HL-60 (cell line): ENCODE results near the gene KRT37.

Experiments used
- DNase-seq, 2 experiments: peaks; one replicate each; pipeline ENCODE4 v3.0.0-alpha.2; 2010 to 2020; ENCODE audit warnings: low read depth in 1 of 2, low spot score in 1 of 2
- H3K27ac ChIP-seq: fragments of 250-450 bp; sonication (Bioruptor Pico); replicated peaks from 2 replicates; pipeline ENCODE4 v1.5.1; 2020; ENCODE audit warnings: mild to moderate bottlenecking, moderate library complexity
- H3K27me3 ChIP-seq: fragments of 250-450 bp; sonication (Bioruptor Pico); 2 replicates; pipeline ENCODE4 v1.5.1; 2021; ENCODE audit warnings: mild to moderate bottlenecking, moderate library complexity; ENCODE audit not compliant: insufficient read depth, poor library complexity, severe bottlenecking
- H3K4me3 ChIP-seq: replicated peaks from 2 replicates; pipeline ENCODE4 v1.5.1; 2011; ENCODE audit warnings: mild to moderate bottlenecking, control low read depth, low read length; ENCODE audit not compliant: insufficient read depth
- GABPA ChIP-seq: IDR thresholded peaks from 2 replicates; pipeline ENCODE4 v1.6.1; 2012; ENCODE audit warnings: low read depth
- POLR2AphosphoS5 ChIP-seq: IDR thresholded peaks from 2 replicates; pipeline ENCODE4 v1.6.1; 2012; ENCODE audit warnings: low read depth
- SPI1 ChIP-seq: IDR thresholded peaks from 2 replicates; pipeline ENCODE4 v1.6.1; 2012; ENCODE audit warnings: low read depth, mild to moderate bottlenecking, borderline replicate concordance
- TF ChIP-seq, protein P1 (sequence below): IDR thresholded peaks from 2 replicates; pipeline ENCODE4 v1.6.1; 2012; ENCODE audit warnings: low read depth; ENCODE audit not compliant: insufficient replicate concordance
- TF ChIP-seq, protein P2 (sequence below): IDR thresholded peaks from one replicate; pipeline ENCODE4 v1.5.1; 2011; ENCODE audit warnings: low read length, control low read depth, inconsistent platforms; ENCODE audit not compliant: insufficient read depth

The KRT37 gene

DNA sequence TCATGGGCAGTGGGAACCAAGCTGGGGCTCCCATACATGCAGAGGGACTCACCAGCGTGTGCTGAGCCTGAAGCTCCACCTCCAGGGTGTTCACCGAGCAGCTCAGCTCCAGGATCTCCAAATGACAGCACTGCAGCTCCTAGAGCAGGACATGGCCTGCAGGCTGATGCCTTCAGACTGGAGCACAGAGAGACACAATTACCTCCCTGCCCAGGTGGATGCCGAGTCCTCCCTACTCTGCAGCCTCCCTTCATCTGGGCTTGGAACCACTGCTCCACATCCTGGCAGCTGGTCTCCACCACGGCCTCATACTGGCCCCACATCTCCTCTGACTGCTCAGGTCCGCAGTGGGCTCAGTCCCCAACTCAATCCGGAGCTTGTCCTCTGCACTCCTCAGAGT, 24.6 kb upstream of the KRT37 start:
- no peak for DNase-seq

DNA sequence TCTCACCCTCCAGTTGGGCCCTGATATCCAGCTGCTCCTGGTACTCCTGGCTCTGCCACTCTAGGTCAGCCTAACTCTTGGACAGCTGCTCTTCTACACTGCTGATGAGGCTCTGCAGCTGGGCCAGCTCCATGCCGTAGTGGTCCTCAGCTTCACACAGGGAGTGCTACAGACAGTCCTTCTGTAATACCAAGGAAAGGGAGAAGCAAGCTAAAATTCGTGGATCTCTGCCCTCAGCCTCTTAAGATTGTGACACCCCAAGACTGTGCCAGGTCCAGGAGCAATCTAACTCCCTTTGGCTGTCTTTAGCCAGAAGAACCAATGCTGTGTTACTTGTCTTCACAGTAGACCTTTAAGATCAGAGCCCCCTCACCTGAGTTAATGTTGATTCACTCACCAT, 24.1 kb upstream of the KRT37 start:
- TF ChIP-seq, protein P1, sequence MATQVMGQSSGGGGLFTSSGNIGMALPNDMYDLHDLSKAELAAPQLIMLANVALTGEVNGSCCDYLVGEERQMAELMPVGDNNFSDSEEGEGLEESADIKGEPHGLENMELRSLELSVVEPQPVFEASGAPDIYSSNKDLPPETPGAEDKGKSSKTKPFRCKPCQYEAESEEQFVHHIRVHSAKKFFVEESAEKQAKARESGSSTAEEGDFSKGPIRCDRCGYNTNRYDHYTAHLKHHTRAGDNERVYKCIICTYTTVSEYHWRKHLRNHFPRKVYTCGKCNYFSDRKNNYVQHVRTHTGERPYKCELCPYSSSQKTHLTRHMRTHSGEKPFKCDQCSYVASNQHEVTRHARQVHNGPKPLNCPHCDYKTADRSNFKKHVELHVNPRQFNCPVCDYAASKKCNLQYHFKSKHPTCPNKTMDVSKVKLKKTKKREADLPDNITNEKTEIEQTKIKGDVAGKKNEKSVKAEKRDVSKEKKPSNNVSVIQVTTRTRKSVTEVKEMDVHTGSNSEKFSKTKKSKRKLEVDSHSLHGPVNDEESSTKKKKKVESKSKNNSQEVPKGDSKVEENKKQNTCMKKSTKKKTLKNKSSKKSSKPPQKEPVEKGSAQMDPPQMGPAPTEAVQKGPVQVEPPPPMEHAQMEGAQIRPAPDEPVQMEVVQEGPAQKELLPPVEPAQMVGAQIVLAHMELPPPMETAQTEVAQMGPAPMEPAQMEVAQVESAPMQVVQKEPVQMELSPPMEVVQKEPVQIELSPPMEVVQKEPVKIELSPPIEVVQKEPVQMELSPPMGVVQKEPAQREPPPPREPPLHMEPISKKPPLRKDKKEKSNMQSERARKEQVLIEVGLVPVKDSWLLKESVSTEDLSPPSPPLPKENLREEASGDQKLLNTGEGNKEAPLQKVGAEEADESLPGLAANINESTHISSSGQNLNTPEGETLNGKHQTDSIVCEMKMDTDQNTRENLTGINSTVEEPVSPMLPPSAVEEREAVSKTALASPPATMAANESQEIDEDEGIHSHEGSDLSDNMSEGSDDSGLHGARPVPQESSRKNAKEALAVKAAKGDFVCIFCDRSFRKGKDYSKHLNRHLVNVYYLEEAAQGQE, result no peak
- TF ChIP-seq POLR2AphosphoS5, result no peak
- TF ChIP-seq, protein P2, sequence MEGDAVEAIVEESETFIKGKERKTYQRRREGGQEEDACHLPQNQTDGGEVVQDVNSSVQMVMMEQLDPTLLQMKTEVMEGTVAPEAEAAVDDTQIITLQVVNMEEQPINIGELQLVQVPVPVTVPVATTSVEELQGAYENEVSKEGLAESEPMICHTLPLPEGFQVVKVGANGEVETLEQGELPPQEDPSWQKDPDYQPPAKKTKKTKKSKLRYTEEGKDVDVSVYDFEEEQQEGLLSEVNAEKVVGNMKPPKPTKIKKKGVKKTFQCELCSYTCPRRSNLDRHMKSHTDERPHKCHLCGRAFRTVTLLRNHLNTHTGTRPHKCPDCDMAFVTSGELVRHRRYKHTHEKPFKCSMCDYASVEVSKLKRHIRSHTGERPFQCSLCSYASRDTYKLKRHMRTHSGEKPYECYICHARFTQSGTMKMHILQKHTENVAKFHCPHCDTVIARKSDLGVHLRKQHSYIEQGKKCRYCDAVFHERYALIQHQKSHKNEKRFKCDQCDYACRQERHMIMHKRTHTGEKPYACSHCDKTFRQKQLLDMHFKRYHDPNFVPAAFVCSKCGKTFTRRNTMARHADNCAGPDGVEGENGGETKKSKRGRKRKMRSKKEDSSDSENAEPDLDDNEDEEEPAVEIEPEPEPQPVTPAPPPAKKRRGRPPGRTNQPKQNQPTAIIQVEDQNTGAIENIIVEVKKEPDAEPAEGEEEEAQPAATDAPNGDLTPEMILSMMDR, result no peak
- TF ChIP-seq SPI1, result no peak
- no peak for TF ChIP-seq GABPA
- Histone ChIP-seq H3K4me3 (no peak overlapping the region), H3K27me3 (no peaks in the 10 kb centered on the region), H3K27ac (no peak overlapping the region)
- no peak for DNase-seq

More for the DNA sequence above, 24.6 kb upstream of the KRT37 start:
- TF ChIP-seq GABPA, result no peak
- TF ChIP-seq, protein P1, result no peak
- no peak for TF ChIP-seq POLR2AphosphoS5
- TF ChIP-seq, protein P2, result no peak
- TF ChIP-seq SPI1, result no peak
- H3K4me3 ChIP-seq, result no peak overlapping the region
- no peak overlapping the region for H3K27ac ChIP-seq
- no peaks in the 10 kb centered on the region for H3K27me3 ChIP-seq

DNA sequence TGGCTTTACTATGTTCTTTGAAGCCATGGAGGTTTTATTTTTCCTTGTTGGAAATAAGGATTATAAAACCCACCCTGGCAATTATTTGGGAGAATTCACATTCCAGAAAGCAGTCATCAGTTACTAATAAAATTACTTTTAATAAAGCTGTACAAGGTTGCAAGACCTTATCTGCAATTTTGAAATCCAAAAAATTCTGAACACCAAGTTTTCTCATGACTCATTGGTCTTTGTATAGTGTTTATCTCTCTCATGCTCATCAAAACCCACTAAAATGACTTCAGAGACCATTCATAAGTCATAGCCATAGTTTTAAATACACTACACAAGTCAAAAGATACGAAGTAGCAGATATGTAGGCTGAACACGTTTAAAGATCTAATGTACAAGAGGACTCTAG, 22.4 kb upstream of the KRT37 start:
- DNase-seq, result no peak
- Histone ChIP-seq H3K27ac (no peak overlapping the region), H3K4me3 (no peak overlapping the region), H3K27me3 (peaks cover 4% of the 10 kb centered on the region)
- no peak for TF ChIP-seq POLR2AphosphoS5
- TF ChIP-seq, protein P2, result no peak
- TF ChIP-seq, protein P1, result no peak
- no peak for TF ChIP-seq SPI1
